22Rv1 (cell line): ENCODE measurements around the gene HOXB1.

Source experiments
- ZFX ChIP-seq: fragments of 450-650 bp; IDR thresholded peaks from 2 replicates; pipeline ENCODE4 v1.6.1; 2017; ENCODE audit warnings: antibody characterized with exemption, borderline replicate concordance
- TF ChIP-seq, protein P1 (sequence below): fragments of 450-650 bp; IDR thresholded peaks from 2 replicates; pipeline ENCODE4 v1.5.1; 2017; ENCODE audit warnings: mild to moderate bottlenecking

DNA sequence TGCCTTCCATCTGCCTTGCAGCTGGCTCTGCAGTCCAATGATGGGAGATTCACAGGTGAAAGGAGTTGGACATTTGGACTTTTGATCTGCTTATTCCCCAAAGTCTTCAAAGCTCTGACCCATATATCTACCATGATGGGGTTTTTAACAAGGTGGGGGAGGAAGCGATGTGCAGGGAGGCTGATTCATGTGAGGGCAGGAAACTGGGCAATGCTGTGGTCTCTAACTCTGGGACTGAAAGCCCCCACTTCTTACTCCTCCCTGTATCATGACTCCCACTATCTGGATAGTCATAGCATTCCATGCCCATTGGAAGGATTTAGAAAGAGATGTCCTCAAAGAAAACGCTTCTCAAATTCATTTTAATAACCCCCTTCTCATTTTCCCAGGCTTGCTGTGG, 16.3 kb downstream of the HOXB1 start:
- TF ChIP-seq, protein P1, sequence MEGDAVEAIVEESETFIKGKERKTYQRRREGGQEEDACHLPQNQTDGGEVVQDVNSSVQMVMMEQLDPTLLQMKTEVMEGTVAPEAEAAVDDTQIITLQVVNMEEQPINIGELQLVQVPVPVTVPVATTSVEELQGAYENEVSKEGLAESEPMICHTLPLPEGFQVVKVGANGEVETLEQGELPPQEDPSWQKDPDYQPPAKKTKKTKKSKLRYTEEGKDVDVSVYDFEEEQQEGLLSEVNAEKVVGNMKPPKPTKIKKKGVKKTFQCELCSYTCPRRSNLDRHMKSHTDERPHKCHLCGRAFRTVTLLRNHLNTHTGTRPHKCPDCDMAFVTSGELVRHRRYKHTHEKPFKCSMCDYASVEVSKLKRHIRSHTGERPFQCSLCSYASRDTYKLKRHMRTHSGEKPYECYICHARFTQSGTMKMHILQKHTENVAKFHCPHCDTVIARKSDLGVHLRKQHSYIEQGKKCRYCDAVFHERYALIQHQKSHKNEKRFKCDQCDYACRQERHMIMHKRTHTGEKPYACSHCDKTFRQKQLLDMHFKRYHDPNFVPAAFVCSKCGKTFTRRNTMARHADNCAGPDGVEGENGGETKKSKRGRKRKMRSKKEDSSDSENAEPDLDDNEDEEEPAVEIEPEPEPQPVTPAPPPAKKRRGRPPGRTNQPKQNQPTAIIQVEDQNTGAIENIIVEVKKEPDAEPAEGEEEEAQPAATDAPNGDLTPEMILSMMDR = no peak
- no peak for TF ChIP-seq ZFX
